GM12801 (cell line): ENCODE measurements around the gene SQSTM1.

Experiments
- TF ChIP-seq, protein P1 (sequence below): IDR thresholded peaks from one replicate; pipeline ENCODE4 v1.5.1; 2011; ENCODE audit warnings: control low read depth; ENCODE audit not compliant: insufficient read length; ENCODE audit errors: extremely low read depth

SQSTM1 gene

DNA sequence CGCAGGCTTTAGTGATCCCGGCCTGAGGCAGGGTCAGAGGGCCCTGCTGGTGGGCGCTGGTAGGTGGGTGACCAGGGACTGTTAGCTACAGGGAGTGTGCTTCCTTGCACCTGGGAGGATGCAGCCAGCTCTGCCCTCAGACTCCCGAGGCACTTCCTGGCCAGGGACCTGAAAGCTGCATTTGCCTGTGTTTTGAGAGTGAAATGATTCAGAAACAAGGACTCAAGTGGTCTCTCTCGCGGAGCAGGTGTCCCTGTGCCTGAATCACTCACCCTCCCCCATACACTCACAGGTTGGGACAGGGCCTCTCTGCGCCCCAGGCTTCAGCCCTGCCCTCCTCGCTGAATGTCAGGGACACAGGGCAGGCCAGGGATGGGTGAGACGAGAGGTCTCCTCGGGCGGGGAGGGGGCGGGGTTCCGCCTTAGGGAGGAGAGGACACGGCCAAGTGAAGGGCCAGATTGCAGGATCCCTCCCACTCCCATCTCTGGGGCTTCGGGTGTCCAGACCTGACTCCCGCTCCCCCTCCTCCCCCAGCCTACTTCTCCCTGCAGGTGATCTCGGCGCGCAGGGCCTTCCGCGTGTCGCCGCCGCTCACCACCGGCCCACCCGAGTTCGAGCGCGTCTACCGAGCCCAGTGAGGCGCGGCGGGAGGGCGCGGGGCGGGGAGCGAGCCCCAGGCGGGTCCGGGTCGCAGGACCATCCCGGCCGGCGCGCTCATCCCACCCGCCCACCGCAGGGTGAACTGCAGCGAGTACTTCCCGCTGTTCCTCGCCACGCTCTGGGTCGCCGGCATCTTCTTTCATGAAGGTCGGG lies 25.4 kb upstream of the SQSTM1 start:
- TF ChIP-seq, protein P1, sequence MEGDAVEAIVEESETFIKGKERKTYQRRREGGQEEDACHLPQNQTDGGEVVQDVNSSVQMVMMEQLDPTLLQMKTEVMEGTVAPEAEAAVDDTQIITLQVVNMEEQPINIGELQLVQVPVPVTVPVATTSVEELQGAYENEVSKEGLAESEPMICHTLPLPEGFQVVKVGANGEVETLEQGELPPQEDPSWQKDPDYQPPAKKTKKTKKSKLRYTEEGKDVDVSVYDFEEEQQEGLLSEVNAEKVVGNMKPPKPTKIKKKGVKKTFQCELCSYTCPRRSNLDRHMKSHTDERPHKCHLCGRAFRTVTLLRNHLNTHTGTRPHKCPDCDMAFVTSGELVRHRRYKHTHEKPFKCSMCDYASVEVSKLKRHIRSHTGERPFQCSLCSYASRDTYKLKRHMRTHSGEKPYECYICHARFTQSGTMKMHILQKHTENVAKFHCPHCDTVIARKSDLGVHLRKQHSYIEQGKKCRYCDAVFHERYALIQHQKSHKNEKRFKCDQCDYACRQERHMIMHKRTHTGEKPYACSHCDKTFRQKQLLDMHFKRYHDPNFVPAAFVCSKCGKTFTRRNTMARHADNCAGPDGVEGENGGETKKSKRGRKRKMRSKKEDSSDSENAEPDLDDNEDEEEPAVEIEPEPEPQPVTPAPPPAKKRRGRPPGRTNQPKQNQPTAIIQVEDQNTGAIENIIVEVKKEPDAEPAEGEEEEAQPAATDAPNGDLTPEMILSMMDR: no peak

DNA sequence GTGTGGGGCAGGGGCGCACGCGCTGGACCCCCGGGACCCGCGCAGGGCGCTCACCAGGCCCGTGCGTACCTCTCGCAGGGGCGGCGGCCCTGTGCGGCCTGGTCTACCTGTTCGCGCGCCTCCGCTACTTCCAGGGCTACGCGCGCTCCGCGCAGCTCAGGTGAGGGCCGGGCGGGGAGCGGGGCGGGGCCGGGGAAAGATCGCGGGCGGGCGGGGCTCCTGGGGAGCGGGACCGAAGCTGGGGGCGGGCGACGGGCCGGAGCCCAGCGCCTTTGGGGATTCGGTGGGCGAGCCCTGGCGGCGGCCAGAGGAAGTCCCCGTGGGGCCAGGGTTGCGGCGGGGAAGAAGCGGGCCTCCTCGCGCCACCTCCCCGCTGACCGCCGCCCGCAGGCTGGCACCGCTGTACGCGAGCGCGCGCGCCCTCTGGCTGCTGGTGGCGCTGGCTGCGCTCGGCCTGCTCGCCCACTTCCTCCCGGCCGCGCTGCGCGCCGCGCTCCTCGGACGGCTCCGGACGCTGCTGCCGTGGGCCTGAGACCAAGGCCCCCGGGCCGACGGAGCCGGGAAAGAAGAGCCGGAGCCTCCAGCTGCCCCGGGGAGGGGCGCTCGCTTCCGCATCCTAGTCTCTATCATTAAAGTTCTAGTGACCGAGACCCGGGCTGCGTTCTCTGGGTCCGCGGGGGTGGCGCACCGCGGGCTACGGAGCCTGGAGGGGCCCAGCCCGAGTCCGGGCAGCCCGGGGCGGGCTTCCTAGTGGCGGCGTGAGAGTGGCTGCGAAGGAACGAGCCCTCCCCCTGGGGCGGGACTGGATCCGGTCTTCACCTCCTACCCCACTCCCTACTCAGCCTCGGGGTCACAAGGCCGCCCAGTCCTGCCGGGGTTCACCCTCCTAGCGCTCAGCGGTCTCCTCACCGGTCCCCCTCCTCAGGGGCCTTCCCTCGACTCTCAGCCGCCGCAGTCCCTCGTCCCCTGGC lies 24.6 kb upstream of the SQSTM1 start:
- TF ChIP-seq, protein P1: no peak

DNA sequence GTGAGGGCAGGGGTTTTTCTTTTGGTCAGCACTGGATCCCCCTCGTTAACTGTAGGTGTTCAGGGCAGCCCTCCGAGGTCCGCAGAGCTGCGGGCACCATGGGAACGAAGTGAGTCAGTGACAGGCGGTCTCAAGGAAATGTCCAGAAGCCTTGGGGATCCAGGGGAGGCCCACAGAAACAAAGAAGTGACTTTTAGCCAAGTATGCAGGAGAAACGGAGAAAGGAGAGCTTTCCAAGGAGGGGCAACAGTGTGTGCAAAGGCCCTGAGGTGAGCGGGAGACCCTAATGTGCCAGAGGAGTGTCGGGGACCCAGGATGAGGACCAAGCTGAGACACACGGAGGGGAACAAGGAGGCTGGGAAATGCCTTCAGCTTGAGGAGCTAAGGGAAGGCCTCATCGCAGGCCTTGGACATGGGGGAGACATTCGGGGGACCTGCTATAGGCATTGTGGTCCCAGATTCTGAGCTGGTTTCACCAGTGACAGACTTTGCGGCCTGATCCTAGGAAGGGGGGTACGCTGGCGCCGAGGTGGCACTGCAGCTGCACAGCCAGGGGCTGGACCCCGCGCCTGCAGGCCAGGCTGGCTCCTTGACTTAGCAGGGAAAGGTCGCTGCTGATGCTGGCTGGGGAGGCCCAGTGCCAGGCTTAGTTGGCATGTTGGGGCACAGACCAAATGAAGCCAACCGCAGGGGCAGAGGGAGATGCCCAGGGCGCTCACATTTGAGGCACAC lies 23.7 kb upstream of the SQSTM1 start:
- TF ChIP-seq, protein P1: no peak

DNA sequence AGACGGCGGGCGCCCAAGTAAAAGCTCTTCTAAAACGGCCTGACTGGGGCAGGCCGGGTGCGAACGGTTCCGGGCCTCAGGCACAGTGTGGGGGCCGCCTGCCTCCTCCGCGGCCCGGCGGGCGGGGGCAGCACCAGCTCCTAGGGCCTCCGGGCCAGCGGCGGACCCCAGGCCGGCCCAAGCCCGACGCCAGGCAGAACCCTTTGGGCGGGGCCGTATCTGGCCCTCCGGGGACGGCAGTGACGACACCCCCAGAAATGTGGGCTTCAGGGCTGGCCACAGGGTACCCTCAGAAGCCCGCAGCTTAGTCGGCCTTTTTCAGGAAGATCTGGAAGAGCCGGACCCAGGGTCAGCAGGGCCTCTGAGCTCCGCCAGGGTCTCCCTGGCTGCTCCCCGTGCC lies 23.0 kb upstream of the SQSTM1 start:
- TF ChIP-seq, protein P1: no peak

DNA sequence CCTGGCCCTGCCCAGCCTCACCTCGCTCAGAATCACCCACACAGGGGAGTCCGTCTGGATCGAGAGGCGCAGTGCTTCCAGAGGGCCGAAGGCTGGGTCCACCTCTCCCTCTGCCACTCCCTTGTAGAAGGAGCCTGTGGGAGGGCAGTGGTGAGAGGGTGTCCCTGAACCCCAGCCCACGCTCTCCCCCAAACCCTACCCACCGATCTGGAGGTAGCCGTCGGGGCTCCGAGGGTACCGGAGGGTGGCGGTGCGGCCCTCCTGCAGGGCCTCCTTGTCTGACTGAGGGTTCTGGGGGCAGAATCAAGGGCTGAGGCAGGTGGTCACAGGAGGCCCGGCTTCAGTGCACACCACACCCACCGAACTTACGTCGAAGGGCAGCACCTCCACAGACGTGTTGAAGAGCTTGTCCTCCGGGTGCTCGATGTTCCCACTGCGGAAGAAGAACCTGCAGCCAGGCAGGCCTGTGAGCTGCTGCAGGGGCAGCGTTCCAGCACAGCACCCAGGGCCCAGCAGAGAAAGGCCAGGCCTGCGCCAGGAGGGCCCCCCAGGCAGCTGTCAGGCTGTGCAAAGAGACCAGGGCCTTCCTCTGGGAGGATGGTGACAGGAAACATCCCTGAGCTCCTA lies 22.4 kb upstream of the SQSTM1 start:
- TF ChIP-seq, protein P1: no peak

DNA sequence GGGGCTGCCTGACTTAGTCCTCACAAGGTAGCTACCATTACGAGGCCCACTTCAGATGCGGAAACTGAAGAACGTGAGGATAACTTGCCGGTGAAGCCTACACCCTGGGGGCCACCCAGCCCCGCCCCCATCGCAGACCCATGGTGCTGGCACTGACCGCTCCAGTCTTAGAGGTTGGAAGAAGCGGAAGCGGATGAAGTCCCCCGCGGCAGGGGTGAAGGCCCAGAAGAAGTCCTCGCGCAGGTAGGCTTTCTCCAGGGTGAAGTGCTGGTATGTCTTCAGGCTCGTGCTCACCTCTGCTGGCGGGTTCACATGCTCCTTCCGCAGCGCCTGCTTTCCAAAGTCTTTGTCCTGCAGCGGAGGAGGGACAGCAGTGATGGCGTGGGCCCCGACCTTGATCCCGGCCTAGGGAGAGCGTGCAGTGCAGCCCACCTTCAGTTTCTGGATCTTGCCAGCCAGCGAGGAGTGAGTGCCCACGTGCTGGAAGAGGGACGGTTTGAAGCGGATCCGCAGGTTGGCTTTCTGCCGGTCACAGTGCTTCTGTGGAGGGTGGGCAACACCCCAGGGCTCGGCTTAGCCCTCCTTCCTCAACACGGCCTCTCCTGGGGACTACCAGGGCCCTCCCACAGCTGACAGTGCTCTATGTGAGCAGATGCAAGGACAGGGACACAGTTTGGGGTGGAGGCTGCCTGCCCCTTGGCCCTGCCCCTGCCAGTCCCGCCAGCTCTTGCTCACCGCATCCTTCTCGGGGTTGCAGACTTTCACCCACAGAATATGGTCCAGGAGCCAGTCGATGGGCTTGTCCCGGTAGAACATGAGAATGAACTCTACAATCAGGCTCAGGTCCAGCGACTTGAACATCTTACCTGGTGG lies 21.7 kb upstream of the SQSTM1 start:
- TF ChIP-seq, protein P1: no peak
